K562 (cell line): ENCODE data around the gene NOS1. TPM values are rescaled to one million over a fixed set of nuclear protein-coding genes. Genes with fewer than 3 reads are reported as not detected.

Experiments used
- ATAC-seq: fragments of 200-7000 bp; cut with Tn5 transposase; 3 replicates; pipeline ENCODE4 v1.9.1; 2020; ENCODE audit warnings: moderate library complexity
- BruUV-seq: library from RNA; stranded (reverse); fragments of 400-500 nt; replicated peaks from 2 replicates; lab custom pipeline; 2021; lab: Mats Ljungman, UMichigan
- CTCF ChIA-PET: fragments of 300-600 bp; formaldehyde crosslinking; extraction: SDS; loops from one replicate; lab custom pipeline; 2021; ENCODE audit warnings: low intra/inter-chr PET ratio; lab: Yijun Ruan, JAX
- POLR2A ChIA-PET: fragments of 300-600, 350-650 bp; sonication (Branson Sonifier 250); formaldehyde crosslinking; extraction: SDS; loops from one replicate; lab custom pipeline; 2021; ENCODE audit warnings: antibody characterized with exemption, inconsistent platforms; lab: Yijun Ruan, JAX
- DNase-seq, 4 experiments: peaks; one replicate each; pipeline versions ENCODE4 v3.0.0 to v3.0.0-alpha.2; 2011 to 2018; ENCODE audit warnings: low spot score in 3 of 4, mixed read lengths in 3 of 4; ENCODE audit errors: extremely low read depth in 1 of 4
- FAIRE-seq: peaks from 2 replicates; lab custom pipeline; 2011; peaks lifted over from hg19 to GRCh38; lab: Jason Lieb, UNC
- H2AFZ ChIP-seq: 2 replicates; pipeline ENCODE4 v1.6.0; 2011; ENCODE audit warnings: low read depth, low read length, control low read depth, inconsistent platforms
- H3K27ac ChIP-seq: fragments of 200-600 bp; 3 replicates; pipeline ENCODE4 v1.8.0; 2011; ENCODE audit warnings: low read depth, mild to moderate bottlenecking, control low read depth, inconsistent platforms, low read length, moderate library complexity, mixed read lengths; ENCODE audit errors: extremely low read depth
- H3K27me3 ChIP-seq, 2 experiments: fragments of 300-600 bp in 1 of 2; 2 replicates in 1 of 2; 3 replicates in 1 of 2; pipeline versions ENCODE4 v1.6.0 to v1.8.0; 2011; ENCODE audit warnings: inconsistent platforms in 2 of 2, low read length in 2 of 2, mild to moderate bottlenecking in 1 of 2, mixed read lengths in 1 of 2, moderate library complexity in 1 of 2; ENCODE audit not compliant: control insufficient read depth in 2 of 2, insufficient read depth in 2 of 2
- H3K36me3 ChIP-seq: fragments of 300-600 bp; 3 replicates; pipeline ENCODE4 v1.8.0; 2011; ENCODE audit warnings: mild to moderate bottlenecking, low read length, inconsistent platforms; ENCODE audit not compliant: control insufficient read depth, insufficient read depth
- H3K4me1 ChIP-seq, 2 experiments: fragments of 200-600 bp in 1 of 2; replicated peaks in 1 of 2; 2 replicates in 1 of 2; 3 replicates in 1 of 2; pipeline versions ENCODE4 v1.5.1 to v1.8.0; 2011; ENCODE audit warnings: inconsistent platforms in 2 of 2, low read length in 2 of 2, mild to moderate bottlenecking in 1 of 2, mixed read lengths in 1 of 2, moderate library complexity in 1 of 2; ENCODE audit not compliant: control insufficient read depth in 2 of 2, insufficient read depth in 2 of 2
- H3K4me2 ChIP-seq: 2 replicates; pipeline ENCODE4 v1.6.1; 2011; ENCODE audit warnings: low read length, control low read depth, inconsistent platforms, mixed read lengths; ENCODE audit not compliant: insufficient read depth
- H3K4me3 ChIP-seq: fragments of 200-600 bp; sonication (generic), shearing (Covaris generic); 2 replicates; pipeline ENCODE4 v1.5.1; 2016; ENCODE audit warnings: control low read depth, inconsistent platforms
- H3K79me2 ChIP-seq: fragments of 200-600 bp; 3 replicates; pipeline ENCODE4 v1.8.0; 2011; ENCODE audit warnings: low read length, inconsistent platforms; ENCODE audit not compliant: control insufficient read depth, insufficient read depth
- H3K9ac ChIP-seq, 2 experiments: 2 replicates each; pipeline versions ENCODE4 v1.6.0 to v1.6.1; 2011; ENCODE audit warnings: low read depth in 2 of 2, low read length in 2 of 2, control low read depth in 1 of 2, inconsistent platforms in 1 of 2, mild to moderate bottlenecking in 1 of 2, mixed read lengths in 1 of 2; ENCODE audit not compliant: insufficient read depth in 1 of 2
- H3K9me1 ChIP-seq: one replicate; pipeline ENCODE4 v1.6.0; 2011; ENCODE audit warnings: inconsistent platforms, mild to moderate bottlenecking, low read length, moderate library complexity; ENCODE audit not compliant: control insufficient read depth, insufficient read depth
- H3K9me3 ChIP-seq: replicated peaks from 2 replicates; pipeline ENCODE4 v1.5.1; 2011; ENCODE audit warnings: low read depth, low read length, inconsistent platforms; ENCODE audit not compliant: control insufficient read depth, insufficient read depth
- H4K20me1 ChIP-seq: replicated peaks from 2 replicates; pipeline ENCODE4 v1.6.1; 2011; ENCODE audit warnings: low read length, inconsistent platforms, mixed read lengths; ENCODE audit not compliant: control insufficient read depth, insufficient read depth
- CBX2 ChIP-seq: fragments of 200-600 bp; sonication (generic); IDR thresholded peaks from one replicate; pipeline ENCODE4 v1.6.1; 2012; ENCODE audit warnings: mild to moderate bottlenecking, low read length, inconsistent platforms; ENCODE audit not compliant: insufficient read depth, poor library complexity, severe bottlenecking
- NR2C1 ChIP-seq, 2 experiments: fragments of 450-650 bp; IDR thresholded peaks; 2 replicates each; pipeline ENCODE4 v1.6.1; 2017; ENCODE audit warnings: mild to moderate bottlenecking in 2 of 2, antibody characterized with exemption in 1 of 2, inconsistent platforms in 1 of 2, missing compliant biosample characterization in 1 of 2, missing genetic modification characterization in 1 of 2
- ZNF766 ChIP-seq: fragments of 200-800 bp; sonication (Bioruptor generic); conservative IDR thresholded peaks from 2 replicates; pipeline ENCODE4 v1.6.1; 2016; ENCODE audit warnings: missing genetic modification characterization, missing compliant biosample characterization
- WGBS: fragments of 100-300 bp; shearing (Covaris generic); methylation state at CpG from one replicate; pipeline ENCODE4 v1.1.6; 2016; ENCODE audit warnings: low coverage, mixed read lengths; ENCODE audit not compliant: insufficient coverage; ENCODE audit errors: missing lambda C conversion rate; 5-methylcytosine and 5-hydroxymethylcytosine counted together
- in situ Hi-C: fragments of 300-500 bp; cut with MboI; formaldehyde crosslinking; loops from 4 replicates; pipeline ENCODE4 v1.15.0; 2018; ENCODE audit warnings: inconsistent platforms, mixed read lengths
- intact Hi-C: fragments of 100-400 bp; cut with micrococcal nuclease; formaldehyde crosslinking; loops from 2 replicates; pipeline ENCODE4 v1.14.2; 2022
- polyA plus RNA-seq, 8 experiments: library from polyadenylated mRNA; depleted of rRNA in 4 of 8; stranded (reverse) in 5 of 8; unstranded in 3 of 8; fragments of >200 nt; fragmentation: Nextera tagmentation in 2 of 8; fragmentation: Illumina TruSeq in 1 of 8; extraction: Ambion mirVana in 2 of 8; extraction: Trizol in 1 of 8; gene quantifications; 2 replicates each; pipeline versions ENCODE4 v1.2.1 to v1.2.3, GENCODE V29; 2011 to 2014; ENCODE audit warnings: inconsistent platforms in 1 of 8, missing spikeins in 1 of 8
- total RNA-seq, 7 experiments: library from RNA; depleted of rRNA in 6 of 7; stranded (reverse); fragments of >200 nt in 6 of 7; fragmentation: Illumina TruSeq in 2 of 7; extraction: Trizol in 2 of 7; gene quantifications; 2 replicates each; pipeline versions ENCODE4 v1.2.1 to v1.2.3, GENCODE V29; 2011 to 2021; ENCODE audit warnings: low replicate concordance in 1 of 7

The NOS1 gene
- total and polyA plus RNA-seq, 9 of the 15 experiments (the other 6 are each of a cell fraction or from before 2014, with no cell fraction given) = not detected

DNA sequence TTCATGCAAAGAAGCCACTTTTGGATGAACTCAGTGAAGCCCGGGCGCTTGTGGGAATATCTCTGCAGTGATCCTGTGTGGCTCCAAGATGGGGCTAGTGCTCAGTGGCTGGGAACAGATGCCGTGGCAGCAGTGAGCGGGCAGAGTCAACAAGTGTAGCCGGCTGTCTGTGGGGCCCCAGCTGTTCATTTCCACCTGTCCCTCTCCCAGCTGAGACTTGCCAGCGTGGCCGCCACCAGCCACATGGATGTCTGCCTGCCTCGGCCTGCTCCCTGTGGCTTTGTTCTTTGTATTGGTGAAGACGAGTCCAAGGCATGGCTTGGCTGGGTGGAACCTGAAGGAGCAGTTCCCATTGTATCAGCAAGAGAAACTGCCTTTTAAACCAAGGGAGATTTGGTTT is 77.3 kb downstream of the NOS1 start:
- intact Hi-C loops (no loop called here), in situ Hi-C loops (no loop called here)
- Histone ChIP-seq H3K9me1 (no peaks in the 10 kb centered on the region), H3K27me3 (peaks cover 2 to 26% of the 10 kb centered on the region in 2 experiments; a peak in 2 of 5 replicates), H3K36me3 (no peaks in the 10 kb centered on the region), H3K79me2 (no peaks in the 10 kb centered on the region), H3K4me1 (no peaks in the 10 kb centered on the region), H3K4me3 (no peak overlapping the region), H3K9me3 (no peaks in the 10 kb centered on the region), H2AFZ (no peak overlapping the region), H3K4me2 (no peak overlapping the region), H3K9ac (no peak overlapping the region), H4K20me1 (no peaks in the 10 kb centered on the region), H3K27ac (no peak overlapping the region)
- BruUV-seq = no TSS peak
- ChIA-PET POLR2A (no interaction called here), CTCF (no interaction called here)
- no peak for TF ChIP-seq ZNF766 (CRISPR knock-in tag)
- FAIRE-seq (no peak), ATAC-seq (no peak), DNase-seq (no peak)
- 0% methylated on average over 7 of the region's 9 CpGs for WGBS

DNA sequence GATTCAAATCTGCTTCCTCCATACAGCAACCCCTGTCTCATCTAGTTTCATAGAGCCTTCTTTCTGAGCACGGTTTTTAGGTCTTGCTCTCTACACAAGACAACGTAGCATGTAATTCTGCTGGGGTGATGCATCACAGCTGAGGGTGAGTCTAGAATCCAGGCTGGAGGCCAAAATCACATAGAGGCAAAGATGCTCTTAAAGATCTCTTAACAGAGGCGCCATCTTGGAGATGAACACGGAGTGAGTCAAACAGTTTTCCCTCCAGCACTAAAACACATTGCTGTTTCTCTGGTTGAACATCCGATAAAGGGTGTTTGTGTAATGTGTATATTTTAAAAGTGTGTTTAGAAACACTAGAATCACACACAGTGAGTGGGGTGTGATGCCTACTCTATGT is 78.9 kb downstream of the NOS1 start:
- WGBS = 0% methylated on average over 5 of the region's 5 CpGs
- ATAC-seq = no peak
- H3K9me1 ChIP-seq = no peaks in the 10 kb centered on the region

More for the DNA sequence above, 78.9 kb downstream of the NOS1 start:
- Histone ChIP-seq H3K4me1 (no peaks in the 10 kb centered on the region), H3K9me3 (no peaks in the 10 kb centered on the region), H3K9ac (no peak overlapping the region), H4K20me1 (no peaks in the 10 kb centered on the region), H3K27ac (no peak overlapping the region), H3K4me3 (no peak overlapping the region), H3K36me3 (no peaks in the 10 kb centered on the region), H3K27me3 (peaks cover 2 to 26% of the 10 kb centered on the region in 2 experiments; a peak in 2 of 5 replicates), H3K79me2 (no peaks in the 10 kb centered on the region), H3K4me2 (no peak overlapping the region), H2AFZ (no peak overlapping the region)
- intact Hi-C loops = no loop called here
- DNase-seq = no peak
- in situ Hi-C loops = no loop called here
- TF ChIP-seq NR2C1 (IDR thresholded peaks at IDR 0.05) (no peak), NR2C1 (tag; IDR thresholded peaks at IDR 0.05) (no peak), CBX2 (no peak)
- no peak for FAIRE-seq
- ChIA-PET CTCF (no interaction called here), POLR2A (no interaction called here)
- no TSS peak for BruUV-seq
